ENCODE results near the gene PALLD.
"Not testable (repeated sequence)": the region's sequence is repeated elsewhere in the genome, so short reads cannot be mapped to it uniquely, and the experiment has no call there.

The PALLD gene

DNA sequence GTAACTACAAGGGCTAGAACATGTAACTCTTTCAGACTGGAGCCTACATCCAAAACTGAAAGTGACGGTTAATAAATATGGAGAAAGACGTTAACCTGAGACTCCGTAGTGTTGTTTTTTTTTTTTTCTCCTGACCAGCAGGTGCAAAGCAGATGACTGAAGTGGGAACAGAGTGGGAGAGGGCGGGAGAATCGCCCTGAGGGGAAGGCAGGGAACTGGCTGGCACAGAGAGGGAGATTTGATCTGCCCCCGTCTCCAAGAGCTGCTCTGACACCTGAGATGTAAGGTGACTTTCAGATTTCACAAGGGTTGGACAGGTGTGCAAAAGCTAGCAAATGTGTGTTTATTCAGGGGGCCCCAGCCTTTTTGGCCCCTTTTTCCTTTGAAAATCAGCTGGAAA is 180.2 kb downstream of the PALLD start:
- DNase-seq (ENCODE audit: low read depth in 2 of 2) = no peak

DNA sequence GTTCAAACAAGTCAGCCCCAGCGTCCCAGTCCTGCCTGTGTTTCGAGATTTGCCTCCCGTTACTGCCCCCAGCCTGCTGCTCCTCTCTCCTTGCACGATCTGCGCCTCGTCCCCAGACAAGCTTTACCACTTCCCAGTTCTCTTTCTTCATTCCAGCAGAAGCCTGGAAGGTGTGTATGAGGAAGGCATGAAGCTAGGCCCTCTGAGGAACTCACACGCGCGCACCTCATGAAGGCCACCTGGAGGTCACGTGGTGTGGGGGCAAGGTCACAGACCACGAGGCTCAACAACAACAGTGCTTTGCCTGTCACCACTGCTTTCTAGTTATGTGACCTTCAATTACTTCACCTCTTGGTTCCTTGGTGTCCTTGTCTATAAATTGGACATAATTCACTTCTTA is 181.0 kb downstream of the PALLD start:
- DNase-seq (ENCODE audit: low read depth in 2 of 2) = no peak

DNA sequence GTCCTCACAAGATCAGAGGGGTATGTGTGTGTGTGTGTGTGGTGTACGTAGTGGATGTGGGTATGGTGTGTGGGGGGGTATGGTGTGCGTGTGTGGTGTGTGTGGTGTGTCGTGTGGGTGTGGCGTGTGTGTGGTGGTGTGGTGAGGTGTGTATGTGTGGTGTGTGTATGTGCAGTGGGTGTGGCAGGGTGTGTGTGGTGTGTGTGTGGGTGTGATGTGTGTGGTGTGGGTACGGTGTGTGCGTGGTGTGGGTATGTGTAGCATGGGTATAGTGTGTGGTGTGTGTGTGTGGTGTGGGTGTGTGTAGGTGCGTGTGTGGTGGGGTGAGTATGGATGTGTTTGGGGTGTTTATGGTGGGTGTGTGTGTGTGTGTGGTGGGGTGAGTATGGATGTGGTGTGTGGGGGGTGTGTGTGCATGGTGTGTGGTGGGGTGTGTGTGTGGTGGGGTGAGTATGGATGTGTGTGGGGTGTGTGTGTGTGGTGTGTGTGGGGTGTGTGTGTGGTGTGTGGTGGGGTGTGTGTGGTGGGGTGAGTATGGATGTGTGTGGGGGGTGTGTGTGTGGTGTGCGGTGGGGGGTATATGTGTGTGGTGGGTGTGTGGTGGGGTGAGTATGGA is 182.0 kb downstream of the PALLD start:
- DNase-seq (ENCODE audit: low read depth in 2 of 2) = no peak

DNA sequence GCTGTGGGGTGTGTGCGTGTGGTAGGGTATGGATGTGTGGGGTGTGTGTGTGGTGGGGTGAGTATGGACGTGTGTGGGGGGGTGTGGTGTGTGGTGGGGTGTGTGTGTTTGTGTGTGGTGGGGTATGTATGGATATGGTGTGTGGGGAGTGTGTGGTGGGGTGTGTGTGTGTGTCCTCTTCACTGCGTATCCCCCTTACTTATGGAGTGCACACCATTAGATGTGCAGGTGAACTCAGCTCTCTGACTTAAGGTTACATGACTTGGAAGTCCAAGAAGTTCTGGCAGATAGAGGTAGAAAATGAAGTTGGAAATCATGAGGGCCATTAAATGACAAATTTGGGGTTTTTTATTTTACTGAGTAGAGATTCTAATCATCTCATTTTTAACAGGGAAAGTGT is 182.5 kb downstream of the PALLD start:
- no peak for DNase-seq (ENCODE audit: low read depth in 2 of 2)

DNA sequence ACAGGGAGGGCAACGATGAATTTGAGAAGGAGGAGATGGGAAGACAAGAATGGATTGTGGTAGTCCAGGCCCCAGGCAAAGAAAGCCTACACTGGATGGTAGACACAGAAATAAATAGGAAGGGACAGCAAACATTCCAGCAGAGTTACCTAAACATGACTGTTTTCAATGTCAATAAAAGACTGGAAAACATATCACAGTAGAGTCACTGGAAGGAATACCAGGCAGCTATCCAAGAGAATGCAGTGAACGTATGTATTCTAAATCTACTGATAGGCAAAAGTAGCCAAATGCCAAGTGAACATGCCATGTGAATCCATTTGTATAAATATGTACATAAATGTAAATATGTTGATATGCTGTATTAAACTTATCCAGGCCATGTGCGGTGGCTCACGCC is 183.0 kb downstream of the PALLD start:
- no peak for DNase-seq (ENCODE audit: low read depth in 2 of 2)

DNA sequence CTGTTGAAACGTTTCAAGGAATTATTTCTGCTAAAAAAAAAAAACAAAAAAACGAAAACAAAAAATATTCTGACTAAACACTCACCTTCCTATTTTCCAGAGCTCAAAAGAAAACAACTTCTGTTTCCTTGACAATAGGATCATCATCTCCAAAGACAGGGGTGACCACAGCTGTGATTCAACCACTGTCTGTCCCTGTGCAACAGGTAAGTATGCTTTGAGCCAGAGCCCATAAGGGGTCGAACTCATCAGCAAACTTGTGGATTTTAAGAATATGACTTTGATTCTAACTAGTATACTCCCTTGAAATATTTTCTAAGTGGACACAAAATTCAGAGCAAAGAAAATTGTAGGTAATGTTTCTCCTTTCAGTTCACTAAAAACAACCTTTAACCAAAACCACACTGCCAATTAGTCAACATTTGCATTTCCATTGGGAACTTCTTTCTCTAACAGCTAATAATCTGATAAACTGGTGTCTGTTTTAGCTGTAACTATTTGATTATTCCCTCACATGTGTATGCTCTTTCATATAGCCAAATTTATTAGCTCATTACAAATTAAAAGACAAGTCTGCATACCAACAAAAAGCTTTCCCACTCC is 186.1 kb downstream of the PALLD start:
- DNase-seq (ENCODE audit: low read depth in 2 of 2) = no peak

DNA sequence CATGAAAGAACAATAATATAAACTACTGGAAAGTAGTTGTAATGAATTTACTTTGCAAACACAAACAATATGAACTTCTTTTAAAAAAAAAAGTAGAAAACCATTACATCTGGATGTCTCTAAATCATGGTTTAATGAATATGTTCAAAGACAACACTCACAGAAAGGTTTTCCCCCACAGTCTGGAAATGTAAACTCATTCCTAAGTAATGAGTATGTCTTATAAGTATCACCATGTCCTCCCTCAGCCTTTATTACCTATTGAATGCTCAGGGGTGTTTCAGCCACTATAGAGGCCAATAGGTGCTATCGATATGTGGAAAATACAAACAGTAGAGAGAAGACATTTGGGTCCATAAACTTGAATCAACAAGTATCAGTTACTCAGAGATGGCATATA is 186.7 kb downstream of the PALLD start:
- no peak for DNase-seq (ENCODE audit: low read depth in 2 of 2)

DNA sequence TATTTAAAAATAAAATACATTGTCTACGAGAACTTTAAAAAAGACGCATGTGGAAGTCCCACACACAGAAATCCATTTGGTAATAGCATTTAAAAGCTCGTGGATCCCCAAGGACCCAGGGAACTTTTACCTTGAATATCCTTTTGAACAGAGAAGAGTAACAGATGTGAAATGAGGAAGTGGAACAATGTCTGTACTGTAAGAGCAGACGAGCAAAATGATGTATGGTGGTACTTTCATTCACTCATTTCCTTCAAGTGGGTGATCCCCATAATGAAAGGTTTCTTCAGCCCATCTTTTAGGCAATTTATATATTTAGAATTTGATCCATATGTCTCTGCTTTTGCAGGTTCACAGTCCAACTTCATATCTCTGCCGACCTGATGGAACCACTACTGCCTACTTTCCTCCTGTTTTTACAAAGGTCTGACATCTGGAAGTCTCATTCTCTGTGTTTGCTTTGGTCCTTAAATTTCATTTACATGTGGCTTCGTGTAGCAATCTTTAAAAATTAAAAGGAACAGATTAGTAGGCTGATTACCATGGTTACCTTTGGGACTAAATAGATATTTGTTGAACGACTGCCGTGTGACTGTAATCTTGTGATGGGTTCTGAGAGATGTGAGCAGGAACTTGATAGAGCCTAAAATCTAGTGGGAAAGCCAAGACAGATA is 188.4 kb downstream of the PALLD start:
- DNase-seq (ENCODE audit: low read depth in 2 of 2) = no peak

DNA sequence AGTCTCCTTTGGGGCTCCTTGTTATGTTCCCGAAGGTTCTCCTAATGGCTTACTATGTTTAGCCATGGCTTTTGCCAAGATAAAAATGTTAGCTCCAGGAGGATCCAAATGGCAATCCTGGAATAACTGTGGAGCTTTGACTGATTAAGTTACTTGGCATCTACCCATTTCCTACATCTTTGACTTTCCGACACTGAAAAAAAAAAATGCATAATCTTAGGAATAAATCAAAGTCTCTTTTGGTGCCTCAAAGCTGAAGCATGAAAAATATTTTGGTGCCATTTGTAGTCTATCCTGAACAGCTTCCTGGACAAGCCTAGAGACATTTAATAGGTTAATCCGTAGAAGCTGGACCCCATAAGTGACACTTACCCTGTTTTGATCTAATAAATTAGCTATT is 191.7 kb downstream of the PALLD start:
- DNase-seq (ENCODE audit: low read depth in 2 of 2) = no peak

DNA sequence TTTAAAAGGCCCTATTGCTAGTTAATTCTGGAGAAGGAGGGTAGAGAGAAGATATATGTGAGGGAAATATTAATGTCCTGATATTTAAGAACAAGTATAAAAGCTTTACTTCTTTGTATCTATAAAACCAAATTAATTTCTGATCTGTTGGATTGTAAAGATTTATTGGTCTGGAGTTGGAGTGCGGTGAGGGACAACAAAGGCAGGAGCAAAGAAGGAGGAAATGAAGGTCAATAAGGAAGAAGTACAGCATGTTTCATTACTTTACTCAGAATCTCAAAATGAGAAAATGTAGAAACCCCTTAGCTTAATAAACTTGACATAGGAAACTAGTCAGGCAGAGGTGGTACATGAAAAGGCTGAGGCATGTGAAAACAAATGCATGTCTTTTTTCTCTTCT is 192.9 kb downstream of the PALLD start:
- no peak for DNase-seq (ENCODE audit: low read depth in 2 of 2)

DNA sequence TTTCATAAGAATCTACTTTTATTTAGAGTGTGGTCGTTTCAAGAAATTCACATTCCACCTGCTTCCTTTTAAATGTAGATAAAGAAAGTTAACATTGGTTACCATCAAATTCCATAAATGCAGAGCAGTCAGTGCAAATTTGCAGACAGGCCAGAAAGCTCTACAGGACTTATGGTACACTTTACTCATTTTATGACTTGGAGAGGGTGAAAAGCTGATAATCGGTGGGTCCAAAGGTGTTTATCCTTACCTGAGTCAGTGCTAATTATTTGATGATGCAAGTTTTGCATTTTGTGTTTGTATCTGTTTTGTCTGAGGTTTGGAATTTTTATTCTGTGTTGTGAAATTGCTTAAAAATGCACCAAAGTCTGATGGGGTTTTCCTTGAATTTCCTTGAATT is 193.3 kb downstream of the PALLD start:
- DNase-seq (ENCODE audit: low read depth in 2 of 2) = no peak

DNA sequence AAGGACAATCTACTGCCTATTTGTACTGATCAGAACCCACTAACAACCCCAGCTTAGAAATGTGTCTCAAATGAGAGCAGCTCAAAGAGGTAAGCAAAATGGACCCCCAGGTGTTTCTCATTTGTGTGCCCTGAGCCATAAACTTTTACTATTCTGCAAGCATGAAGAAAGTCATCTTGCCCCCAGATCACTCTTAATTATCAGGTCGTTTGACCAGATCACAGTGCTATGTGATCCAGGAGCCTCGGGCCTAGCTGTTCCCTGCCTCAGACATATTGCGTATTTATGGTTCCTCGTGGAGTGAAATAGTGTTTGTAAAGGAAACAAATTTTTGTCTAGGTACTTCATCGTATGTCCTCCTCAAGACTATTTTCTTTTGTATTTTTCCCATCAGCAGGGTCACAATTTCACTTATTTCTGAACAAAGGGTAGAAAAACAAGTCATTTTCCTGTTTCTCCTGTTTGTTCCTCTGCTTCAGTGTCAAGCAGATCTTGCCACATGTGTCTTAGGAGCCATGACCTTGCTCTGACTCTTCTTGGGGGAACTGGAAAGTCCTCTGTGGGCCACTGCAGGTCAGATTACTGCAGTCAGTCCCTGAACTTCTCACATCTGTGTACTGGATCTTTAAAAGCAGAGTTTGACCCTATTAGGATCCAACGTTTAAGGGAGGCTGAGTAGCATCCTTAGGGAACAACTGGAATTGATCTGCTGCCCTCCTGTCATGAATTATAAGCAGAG is 194.9 kb downstream of the PALLD start:
- no peak for DNase-seq (ENCODE audit: low read depth in 2 of 2)

DNA sequence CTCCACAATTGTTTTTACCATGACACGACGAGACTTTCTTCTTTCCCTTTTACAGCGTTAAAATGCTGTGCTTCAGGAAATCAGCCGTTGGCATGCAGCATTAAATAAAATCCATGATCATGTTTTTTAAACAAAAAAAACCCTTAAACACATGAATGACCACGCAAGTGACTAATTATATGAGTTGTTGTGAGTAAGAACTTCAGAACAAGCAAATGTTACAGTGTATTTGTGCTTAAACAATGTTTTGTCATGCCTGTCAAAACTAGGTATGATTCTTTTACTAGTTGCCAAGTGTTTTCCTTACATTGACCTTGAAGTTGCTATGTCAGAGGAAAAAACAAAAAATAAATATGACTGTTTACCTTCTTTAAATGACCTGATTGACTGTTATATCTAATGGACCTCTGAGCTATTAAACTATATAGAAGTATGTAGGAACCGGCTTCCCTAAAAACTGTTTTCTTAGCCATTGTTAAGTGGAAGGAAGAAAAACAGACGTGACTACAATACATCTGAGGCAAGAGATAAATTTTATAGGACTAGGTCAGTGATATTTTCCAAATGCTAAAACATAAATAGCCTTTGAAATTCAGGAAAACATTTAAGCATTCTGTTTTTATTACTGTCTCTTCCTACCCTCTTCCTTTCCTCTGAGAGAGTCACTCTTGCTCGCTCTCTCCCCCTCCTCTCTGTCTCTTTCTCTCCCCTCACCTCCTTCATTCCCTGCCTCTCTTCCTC is 197.1 kb downstream of the PALLD start:
- DNase-seq (ENCODE audit: low read depth in 2 of 2) = no peak

DNA sequence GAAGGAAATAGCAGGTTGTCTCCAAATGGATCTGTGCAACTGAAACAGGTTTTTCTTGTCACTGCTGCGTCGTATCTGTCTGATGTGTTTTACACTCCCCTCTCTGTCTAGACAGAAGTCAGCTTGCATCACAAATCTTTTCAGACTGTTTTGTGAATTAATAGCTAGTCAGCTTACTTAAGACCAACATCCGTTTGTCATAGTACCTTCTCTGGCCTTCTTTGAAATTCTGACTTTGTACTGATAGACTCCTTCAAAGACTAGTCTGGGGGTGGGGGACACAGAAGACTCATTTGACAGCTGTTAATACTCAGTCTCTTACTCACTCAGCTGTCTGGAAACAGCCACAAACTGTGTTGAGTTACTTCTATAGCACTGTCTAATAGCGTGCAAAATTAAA is 197.8 kb downstream of the PALLD start:
- DNase-seq (ENCODE audit: low read depth in 2 of 2) = no peak

DNA sequence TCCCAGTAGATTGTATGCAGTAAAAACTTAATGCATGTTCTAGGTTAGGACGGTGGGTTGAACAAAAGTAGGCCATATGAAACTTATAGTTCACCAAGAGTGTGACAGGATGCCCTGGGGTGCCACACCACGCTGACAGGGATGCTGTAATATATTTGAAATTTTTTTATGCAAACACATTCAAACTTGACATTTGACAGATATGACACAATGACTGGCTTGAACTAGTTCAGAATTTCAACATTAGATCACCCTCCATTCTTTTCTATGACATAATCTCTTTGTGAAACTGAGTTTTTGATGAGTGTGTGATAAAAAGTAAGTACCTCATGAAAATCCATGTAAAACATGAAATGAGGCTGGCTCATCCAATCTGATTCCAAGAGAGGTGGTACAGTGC is 198.4 kb downstream of the PALLD start:
- DNase-seq (ENCODE audit: low read depth in 2 of 2) = no peak

DNA sequence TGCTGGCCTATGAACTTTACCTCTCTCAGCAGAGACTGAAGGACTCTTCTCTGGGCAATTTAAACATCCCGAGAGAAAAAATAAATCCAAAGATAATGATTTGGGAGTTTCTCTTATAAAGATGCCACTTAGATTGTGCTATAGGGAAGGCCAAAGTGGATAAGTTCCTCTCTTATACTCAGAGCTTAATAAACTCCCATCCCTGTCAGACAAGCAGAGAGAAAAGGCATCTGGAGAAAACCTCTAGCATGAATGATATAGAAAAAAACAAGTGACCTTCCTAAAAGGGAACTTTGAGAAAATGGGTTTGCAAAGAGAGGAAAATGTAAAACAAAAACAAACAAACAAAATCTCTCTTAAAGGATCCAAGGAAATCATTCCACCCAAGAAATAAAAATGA is 199.4 kb downstream of the PALLD start:
- DNase-seq (ENCODE audit: low read depth in 2 of 2) = no peak

DNA sequence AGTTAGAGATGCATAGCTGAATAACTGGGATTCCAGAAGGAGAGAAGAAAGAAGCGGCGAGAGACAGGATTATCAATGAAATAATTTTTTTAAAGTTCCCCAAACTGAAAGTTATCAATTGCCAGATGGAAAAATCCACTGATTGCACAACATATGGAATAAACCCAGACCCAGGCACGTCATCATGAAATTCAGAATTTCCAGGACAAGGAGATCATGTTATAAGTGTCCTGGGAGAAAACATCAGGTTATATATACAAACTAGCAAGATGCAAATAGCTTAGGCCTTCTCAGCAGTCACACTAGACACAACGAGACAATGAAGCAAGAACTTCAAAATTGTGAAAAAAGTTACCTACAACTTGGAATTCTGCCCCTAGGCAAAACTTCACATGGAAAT is 200.0 kb downstream of the PALLD start:
- DNase-seq (ENCODE audit: low read depth in 2 of 2) = no peak

DNA sequence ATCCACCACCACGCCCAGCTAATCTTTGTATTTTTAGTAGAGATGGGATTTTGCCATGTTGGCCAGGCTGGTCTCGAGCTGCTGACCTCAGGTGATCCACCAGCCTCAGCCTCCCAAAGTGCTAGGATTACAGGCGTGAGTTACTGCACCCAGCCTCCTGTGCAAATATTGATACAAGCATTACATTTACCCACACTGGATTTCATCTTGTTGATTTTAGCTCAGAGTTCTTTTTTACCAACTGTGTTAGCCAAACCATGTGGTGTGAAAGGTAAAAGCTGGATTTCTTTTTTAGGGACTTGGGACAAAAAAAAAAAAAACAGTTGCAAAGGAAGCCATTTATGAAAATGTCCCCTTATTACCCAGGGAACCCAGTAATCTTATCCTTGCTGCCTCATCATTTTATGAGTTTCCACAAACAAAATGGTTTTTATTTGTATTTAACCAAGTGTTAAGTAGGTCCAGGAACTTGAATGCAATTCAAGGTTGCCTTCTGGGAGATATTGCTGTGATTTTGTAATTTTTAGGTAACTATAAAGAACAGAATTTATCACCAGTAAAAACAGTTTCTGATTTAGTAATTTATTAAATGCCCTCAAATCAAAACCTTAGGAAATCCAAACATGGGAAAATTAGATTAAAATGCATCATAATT is 202.5 kb downstream of the PALLD start:
- DNase-seq (ENCODE audit: low read depth in 2 of 2) = no peak

DNA sequence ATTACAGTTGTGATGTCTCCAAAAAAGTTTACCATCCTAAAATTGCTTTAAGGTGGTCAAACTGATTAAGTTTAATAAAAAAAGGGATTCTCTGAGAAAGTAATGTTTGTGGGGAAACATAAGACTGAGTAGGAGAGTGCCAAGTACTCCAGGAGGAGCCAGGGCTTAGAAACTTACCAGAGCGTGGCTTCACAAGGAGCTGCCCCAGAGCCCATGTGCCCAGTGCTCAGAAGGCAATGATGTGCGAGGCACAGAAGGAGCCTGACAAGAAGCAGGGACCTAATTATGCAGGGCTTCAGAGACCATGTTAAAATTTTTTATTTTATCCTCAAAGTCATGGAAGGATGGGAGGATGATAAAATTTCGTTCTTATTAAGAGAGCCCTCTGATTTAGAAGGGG is 204.2 kb downstream of the PALLD start:
- DNase-seq (ENCODE audit: low read depth in 2 of 2) = no peak

DNA sequence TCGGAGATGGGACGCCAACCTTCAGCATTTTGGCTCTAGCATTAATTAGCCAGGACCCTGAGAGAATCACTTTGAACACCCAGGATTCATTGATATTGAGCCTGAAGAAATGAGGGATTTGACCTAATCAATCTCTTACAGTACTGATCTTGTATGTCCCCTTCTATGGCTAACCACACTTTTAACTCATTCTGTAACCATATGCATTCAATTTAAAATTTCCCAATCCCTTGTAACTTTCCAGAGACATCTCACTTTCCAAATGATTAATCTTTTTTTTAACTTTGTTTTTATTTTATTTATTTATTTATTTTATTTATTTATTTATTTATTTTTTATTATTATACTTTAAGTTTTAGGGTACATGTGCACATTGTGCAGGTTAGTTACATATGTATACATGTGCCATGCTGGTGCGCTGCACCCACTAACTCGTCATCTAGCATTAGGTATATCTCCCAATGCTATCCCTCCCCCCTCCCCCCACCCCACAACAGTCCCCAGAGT is 205.8 kb downstream of the PALLD start:
- DNase-seq (ENCODE audit: low read depth in 2 of 2) = not testable (repeated sequence)

DNA sequence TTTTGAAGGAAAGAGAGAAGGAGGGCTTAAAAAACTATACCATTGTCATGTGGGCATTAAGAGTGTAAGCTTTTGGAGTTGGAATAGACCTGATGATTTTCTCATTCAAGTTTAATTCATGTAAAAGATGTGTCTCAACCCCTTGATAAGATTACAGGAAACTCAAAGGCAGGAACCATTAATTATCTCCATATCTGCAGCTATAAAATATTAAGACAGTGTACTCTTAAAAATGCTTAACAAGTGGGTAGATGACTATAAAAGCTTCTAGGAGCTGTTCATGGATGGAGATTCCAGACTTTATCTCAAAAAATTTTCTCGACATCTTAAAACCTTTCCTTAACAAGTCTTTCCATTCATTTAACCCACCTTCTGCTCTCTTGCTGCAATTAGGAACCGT is 208.3 kb downstream of the PALLD start:
- no peak for DNase-seq (ENCODE audit: low read depth in 2 of 2)

Measured in stimulated activated CD8-positive, alpha-beta memory T cell treated with anti-CD3 and anti-CD28 coated beads, Interleukin-2, amount 100 ng/mL, for 48 hours (primary cell).